HG03045 (cell line): ENCODE data around the gene GMPS.

ENCODE experiments used
- ATAC-seq: cut with Tn5 transposase; IDR thresholded peaks from one replicate; pipeline ENCODE4 v1.9.1; 2021; ENCODE audit warnings: mild to moderate bottlenecking, moderate library complexity; ENCODE audit not compliant: unreplicated experiment

The GMPS gene

DNA sequence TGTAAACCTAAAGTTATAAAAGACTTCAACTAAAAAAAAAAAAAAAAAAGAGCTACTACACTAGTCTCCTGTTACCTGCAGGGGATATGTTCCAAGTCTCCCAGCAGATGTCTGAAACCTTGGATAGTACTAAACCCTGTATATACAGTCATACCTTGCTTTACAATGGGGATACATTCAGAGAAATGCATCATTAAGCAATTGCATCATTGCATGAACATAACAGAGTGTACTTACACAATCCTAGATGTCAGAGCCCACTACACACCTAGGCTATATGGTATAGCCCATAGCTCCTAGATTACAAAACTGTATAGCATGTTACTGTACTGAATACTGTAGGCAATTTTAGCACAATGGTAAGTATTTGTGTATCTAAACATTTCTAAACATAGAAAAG is 119.1 kb downstream of the GMPS start:
- no peak for ATAC-seq

DNA sequence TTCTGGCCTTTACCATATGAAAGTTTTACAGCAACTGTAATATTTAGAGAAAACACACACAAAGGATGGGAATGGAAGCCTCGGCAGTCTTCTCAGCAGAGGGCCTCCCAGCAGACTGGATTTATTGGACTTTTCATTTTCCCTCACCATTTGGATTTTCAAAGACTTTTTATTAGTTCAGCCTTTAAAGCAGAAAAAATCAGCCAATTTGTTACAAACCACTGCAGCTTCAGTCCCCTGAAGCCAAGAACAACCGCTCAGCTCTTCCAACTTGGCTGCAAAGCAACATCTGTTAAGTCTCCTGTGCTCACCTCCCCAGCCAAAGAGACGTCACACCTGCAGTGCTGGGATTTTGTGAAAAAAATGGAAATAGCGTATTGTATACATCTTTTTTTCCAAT is 120.8 kb downstream of the GMPS start:
- no peak for ATAC-seq

DNA sequence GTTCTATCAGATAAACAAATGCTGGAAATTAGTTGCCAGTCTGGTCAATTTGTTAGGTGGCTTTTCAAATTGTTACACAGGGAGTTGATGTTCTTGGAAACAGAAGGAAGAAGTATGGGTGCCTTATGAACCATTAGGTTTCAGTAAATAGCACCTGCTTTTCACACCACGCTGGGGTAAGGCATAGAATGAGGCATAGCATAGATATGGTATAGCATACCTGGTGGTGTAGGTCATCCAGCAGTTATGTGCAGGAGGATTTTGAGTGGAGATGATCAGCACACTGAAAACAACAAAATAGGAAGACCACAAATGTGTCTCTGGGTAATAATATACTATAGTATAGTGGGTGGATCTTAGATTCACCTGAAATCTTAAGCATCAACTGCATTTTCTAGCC is 121.4 kb downstream of the GMPS start:
- no peak for ATAC-seq
